ENCODE data around the gene SGTB.

DNA sequence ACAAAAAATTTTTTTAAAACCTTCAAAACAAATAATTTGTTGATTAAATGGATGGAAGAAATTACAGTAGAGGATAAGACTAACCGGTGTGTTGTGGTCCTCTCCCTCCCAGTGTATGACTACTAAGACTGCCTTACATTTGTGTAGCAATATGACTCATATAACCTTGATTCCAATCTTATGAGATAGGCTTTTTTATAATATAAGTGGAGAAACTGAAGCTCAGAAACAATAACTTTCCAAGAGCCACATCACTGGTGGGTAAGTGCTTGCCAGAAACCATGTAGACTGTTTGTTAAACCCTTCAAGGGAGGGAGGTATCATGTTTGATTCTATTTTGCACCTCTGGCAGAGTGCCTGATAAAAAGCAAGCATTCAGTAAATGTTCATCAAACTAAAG is 47.6 kb upstream of the SGTB start:
- TF ChIP-seq, protein P1, sequence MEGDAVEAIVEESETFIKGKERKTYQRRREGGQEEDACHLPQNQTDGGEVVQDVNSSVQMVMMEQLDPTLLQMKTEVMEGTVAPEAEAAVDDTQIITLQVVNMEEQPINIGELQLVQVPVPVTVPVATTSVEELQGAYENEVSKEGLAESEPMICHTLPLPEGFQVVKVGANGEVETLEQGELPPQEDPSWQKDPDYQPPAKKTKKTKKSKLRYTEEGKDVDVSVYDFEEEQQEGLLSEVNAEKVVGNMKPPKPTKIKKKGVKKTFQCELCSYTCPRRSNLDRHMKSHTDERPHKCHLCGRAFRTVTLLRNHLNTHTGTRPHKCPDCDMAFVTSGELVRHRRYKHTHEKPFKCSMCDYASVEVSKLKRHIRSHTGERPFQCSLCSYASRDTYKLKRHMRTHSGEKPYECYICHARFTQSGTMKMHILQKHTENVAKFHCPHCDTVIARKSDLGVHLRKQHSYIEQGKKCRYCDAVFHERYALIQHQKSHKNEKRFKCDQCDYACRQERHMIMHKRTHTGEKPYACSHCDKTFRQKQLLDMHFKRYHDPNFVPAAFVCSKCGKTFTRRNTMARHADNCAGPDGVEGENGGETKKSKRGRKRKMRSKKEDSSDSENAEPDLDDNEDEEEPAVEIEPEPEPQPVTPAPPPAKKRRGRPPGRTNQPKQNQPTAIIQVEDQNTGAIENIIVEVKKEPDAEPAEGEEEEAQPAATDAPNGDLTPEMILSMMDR (conservative IDR thresholded peaks at IDR 0.05): no peak
- TF ChIP-seq ZFX (IDR thresholded peaks at IDR 0.05): no peak

Measured in C4-2B (cell line).